Activated B cell treated with CpG ODN at 0.5 μM for 24 hours (primary cell): ENCODE results near the gene AFG3L2. TPM values are rescaled to one million over a fixed set of nuclear protein-coding genes. Genes with fewer than 3 reads are reported as not detected.

Experiments used
- ATAC-seq: fragments of 200-7000 bp; cut with Tn5 transposase; one replicate; pipeline ENCODE4 v1.10.0; 2021; ENCODE audit warnings: low read depth, mild to moderate bottlenecking, moderate library complexity
- CTCF ChIA-PET: fragments of 350-600 bp; sonication (Branson Sonifier 250); formaldehyde crosslinking; loops from one replicate; lab custom pipeline; 2021; ENCODE audit warnings: antibody characterized with exemption; lab: Charles Lee
- POLR2A ChIA-PET: fragments of 350-600 bp; sonication (Branson Sonifier 250); formaldehyde crosslinking; loops from one replicate; lab custom pipeline; 2021; ENCODE audit warnings: antibody characterized with exemption; lab: Charles Lee
- DNase-seq: peaks from one replicate; pipeline ENCODE4 v3.0.0; 2022
- H3K27ac Mint-ChIP-seq: one replicate; pipeline ENCODE4 v1.8.0; 2020; ENCODE audit warnings: mixed read lengths
- H3K27me3 Mint-ChIP-seq: one replicate; pipeline ENCODE4 v1.8.0; 2021; ENCODE audit warnings: mixed read lengths
- H3K36me3 Mint-ChIP-seq: one replicate; pipeline ENCODE4 v1.8.0; 2021; ENCODE audit warnings: low read depth, mixed read lengths
- H3K4me1 Mint-ChIP-seq: one replicate; pipeline ENCODE4 v1.8.0; 2021; ENCODE audit warnings: mixed read lengths
- H3K4me3 Mint-ChIP-seq: one replicate; pipeline ENCODE4 v1.8.0; 2020; ENCODE audit warnings: mild to moderate bottlenecking, mixed read lengths
- H3K9me3 Mint-ChIP-seq: one replicate; pipeline ENCODE4 v1.8.0; 2020; ENCODE audit warnings: mixed read lengths
- CTCF ChIP-seq: fragments of 200-600 bp; IDR thresholded peaks from one replicate; pipeline ENCODE4 v1.8.0; 2022; ENCODE audit warnings: antibody characterized with exemption, mild to moderate bottlenecking
- intact Hi-C: fragments of 100-400 bp; cut with micrococcal nuclease; formaldehyde crosslinking; loops from one replicate; pipeline ENCODE4 v1.15.1; 2024
- total RNA-seq: library from RNA; stranded (reverse); gene quantifications from 2 replicates; pipeline ENCODE4 v1.2.3, GENCODE V29; 2022

AFG3L2 gene
- total RNA-seq, 1 donor from 2014 or later = 49.9 TPM

GRCh38 chr18:12397254-12397653 lies 20.2 kb upstream of the AFG3L2 start:
- H3K27me3 Mint-ChIP-seq = peaks cover 36% of the 10 kb centered on the region

GRCh38 chr18:12394428-12394827 lies 17.4 kb upstream of the AFG3L2 start:
- Mint-ChIP-seq H3K27ac (no peak overlapping the region), H3K4me3 (no peak overlapping the region), H3K4me1 (no peaks in the 10 kb centered on the region), H3K9me3 (no peaks in the 10 kb centered on the region), H3K36me3 (no peaks in the 10 kb centered on the region), H3K27me3 (peaks cover 23% of the 10 kb centered on the region)
- POLR2A ChIA-PET = no interaction called here
- ATAC-seq = no peak
- CTCF ChIA-PET = interaction anchor here (1.0 to 4.6 kb wide), 3 partner anchors 10 to 540 kb away, joined by 3 to 49 read pairs (median 8); partner anchors contain the start of gene SPIRE1
- no peak for DNase-seq
- intact Hi-C loops = loop anchor here (5.0 kb wide), 2 partner anchors 138 to 498 kb away; no protein-coding TSS in a partner anchor
- no peak for TF ChIP-seq CTCF

More at GRCh38 chr18:12397254-12397653, 20.2 kb upstream of the AFG3L2 start:
- POLR2A ChIA-PET = no interaction called here
- no peak for TF ChIP-seq CTCF
- CTCF ChIA-PET = no interaction called here
- no peaks in the 10 kb centered on the region for H3K4me1 Mint-ChIP-seq
- no peak for ATAC-seq
- intact Hi-C loops = no loop called here
- no peak overlapping the region for H3K4me3 Mint-ChIP-seq
- no peak overlapping the region for H3K27ac Mint-ChIP-seq
- DNase-seq = no peak
- H3K9me3 Mint-ChIP-seq = no peaks in the 10 kb centered on the region
- H3K36me3 Mint-ChIP-seq = no peaks in the 10 kb centered on the region

GRCh38 chr18:12393998-12394397 lies 17.0 kb upstream of the AFG3L2 start:
- no peak overlapping the region for H3K27ac Mint-ChIP-seq
- H3K9me3 Mint-ChIP-seq = no peaks in the 10 kb centered on the region
- ChIA-PET POLR2A (no interaction called here), CTCF (interaction anchor here (1.0 to 4.6 kb wide), 5 partner anchors 10 to 766 kb away, joined by 3 to 49 read pairs (median 8); partner anchors contain the start of gene SPIRE1)
- ATAC-seq (no peak), DNase-seq (no peak)
- H3K4me1 Mint-ChIP-seq = no peaks in the 10 kb centered on the region
- H3K27me3 Mint-ChIP-seq = peaks cover 19% of the 10 kb centered on the region
- intact Hi-C loops = loop anchor here (5.0 kb wide), 2 partner anchors 138 to 498 kb away; no protein-coding TSS in a partner anchor
- no peaks in the 10 kb centered on the region for H3K36me3 Mint-ChIP-seq
- no peak overlapping the region for H3K4me3 Mint-ChIP-seq
- TF ChIP-seq CTCF = no peak

GRCh38 chr18:12393510-12393909 lies 16.5 kb upstream of the AFG3L2 start:
- Mint-ChIP-seq H3K36me3 (no peaks in the 10 kb centered on the region), H3K27me3 (peaks cover 19% of the 10 kb centered on the region), H3K27ac (no peak overlapping the region), H3K4me1 (no peaks in the 10 kb centered on the region), H3K4me3 (no peak overlapping the region), H3K9me3 (no peaks in the 10 kb centered on the region)
- intact Hi-C loops = loop anchor here (5.0 kb wide), 2 partner anchors 139 to 499 kb away; no protein-coding TSS in a partner anchor
- ChIA-PET POLR2A (interaction anchor here (1.2 kb wide), 1 partner anchor 16 kb away, joined by 6 read pairs; the partner anchor contains the start of gene AFG3L2), CTCF (interaction anchor here (0.6 to 4.6 kb wide), 6 partner anchors 9 to 766 kb away, joined by 3 to 49 read pairs (median 7); partner anchors contain the start of gene SPIRE1)
- DNase-seq (no peak), ATAC-seq (no peak)
- no peak for TF ChIP-seq CTCF

GRCh38 chr18:12391487-12392165 lies 14.6 kb upstream of the AFG3L2 start:
- ChIA-PET POLR2A (interaction anchor here (0.8 to 1.1 kb wide), 2 partner anchors 14 to 311 kb away, joined by 3 to 5 read pairs; partner anchors contain the start of genes AFG3L2 and CEP76), CTCF (interaction anchor here (0.7 to 4.6 kb wide), 11 partner anchors 10 to 768 kb away, joined by 3 to 49 read pairs (median 3); partner anchors contain the start of genes AFG3L2 and SPIRE1)
- no peak for TF ChIP-seq CTCF
- Mint-ChIP-seq H3K36me3 (no peaks in the 10 kb centered on the region), H3K27me3 (peaks cover 13% of the 10 kb centered on the region), H3K4me3 (no peak overlapping the region), H3K27ac (no peak overlapping the region), H3K4me1 (no peaks in the 10 kb centered on the region), H3K9me3 (no peaks in the 10 kb centered on the region)
- peak; percentile 98 for ATAC-seq
- intact Hi-C loops = loop anchor here (1.0 to 5.0 kb wide), 7 partner anchors 141 to 768 kb away; partner anchors contain the start of gene CEP76
- DNase-seq = no peak
